ENCODE measurements around the gene DEFB128. TPM values are rescaled to one million over a fixed set of nuclear protein-coding genes. Genes with fewer than 3 reads are reported as not detected.

Gene DEFB128
- total and polyA plus RNA-seq, 2 experiments from 2014 or later: not detected

DNA sequence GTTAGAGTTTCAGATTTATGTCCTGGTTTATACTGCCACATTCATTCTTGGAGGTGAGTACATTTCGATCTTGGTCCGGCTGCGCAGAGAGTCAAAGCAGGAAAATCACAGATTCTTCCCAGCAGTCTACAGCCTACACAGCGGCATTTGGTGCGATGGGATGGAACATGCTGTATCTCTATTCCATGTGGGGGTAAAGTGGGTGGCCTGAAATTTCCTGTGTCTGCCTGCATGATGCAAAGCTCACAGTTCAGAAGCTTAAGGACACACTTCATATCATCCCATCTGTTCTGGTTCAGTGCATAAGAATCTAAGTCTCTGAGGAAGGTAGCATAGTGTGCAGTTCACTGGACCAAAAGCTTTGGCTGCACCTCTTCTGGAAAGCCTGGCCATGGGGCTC lies 32.4 kb downstream of the DEFB128 start, which contains the start of gene DEFB127 (continued):
- TF ChIP-seq, protein P1, sequence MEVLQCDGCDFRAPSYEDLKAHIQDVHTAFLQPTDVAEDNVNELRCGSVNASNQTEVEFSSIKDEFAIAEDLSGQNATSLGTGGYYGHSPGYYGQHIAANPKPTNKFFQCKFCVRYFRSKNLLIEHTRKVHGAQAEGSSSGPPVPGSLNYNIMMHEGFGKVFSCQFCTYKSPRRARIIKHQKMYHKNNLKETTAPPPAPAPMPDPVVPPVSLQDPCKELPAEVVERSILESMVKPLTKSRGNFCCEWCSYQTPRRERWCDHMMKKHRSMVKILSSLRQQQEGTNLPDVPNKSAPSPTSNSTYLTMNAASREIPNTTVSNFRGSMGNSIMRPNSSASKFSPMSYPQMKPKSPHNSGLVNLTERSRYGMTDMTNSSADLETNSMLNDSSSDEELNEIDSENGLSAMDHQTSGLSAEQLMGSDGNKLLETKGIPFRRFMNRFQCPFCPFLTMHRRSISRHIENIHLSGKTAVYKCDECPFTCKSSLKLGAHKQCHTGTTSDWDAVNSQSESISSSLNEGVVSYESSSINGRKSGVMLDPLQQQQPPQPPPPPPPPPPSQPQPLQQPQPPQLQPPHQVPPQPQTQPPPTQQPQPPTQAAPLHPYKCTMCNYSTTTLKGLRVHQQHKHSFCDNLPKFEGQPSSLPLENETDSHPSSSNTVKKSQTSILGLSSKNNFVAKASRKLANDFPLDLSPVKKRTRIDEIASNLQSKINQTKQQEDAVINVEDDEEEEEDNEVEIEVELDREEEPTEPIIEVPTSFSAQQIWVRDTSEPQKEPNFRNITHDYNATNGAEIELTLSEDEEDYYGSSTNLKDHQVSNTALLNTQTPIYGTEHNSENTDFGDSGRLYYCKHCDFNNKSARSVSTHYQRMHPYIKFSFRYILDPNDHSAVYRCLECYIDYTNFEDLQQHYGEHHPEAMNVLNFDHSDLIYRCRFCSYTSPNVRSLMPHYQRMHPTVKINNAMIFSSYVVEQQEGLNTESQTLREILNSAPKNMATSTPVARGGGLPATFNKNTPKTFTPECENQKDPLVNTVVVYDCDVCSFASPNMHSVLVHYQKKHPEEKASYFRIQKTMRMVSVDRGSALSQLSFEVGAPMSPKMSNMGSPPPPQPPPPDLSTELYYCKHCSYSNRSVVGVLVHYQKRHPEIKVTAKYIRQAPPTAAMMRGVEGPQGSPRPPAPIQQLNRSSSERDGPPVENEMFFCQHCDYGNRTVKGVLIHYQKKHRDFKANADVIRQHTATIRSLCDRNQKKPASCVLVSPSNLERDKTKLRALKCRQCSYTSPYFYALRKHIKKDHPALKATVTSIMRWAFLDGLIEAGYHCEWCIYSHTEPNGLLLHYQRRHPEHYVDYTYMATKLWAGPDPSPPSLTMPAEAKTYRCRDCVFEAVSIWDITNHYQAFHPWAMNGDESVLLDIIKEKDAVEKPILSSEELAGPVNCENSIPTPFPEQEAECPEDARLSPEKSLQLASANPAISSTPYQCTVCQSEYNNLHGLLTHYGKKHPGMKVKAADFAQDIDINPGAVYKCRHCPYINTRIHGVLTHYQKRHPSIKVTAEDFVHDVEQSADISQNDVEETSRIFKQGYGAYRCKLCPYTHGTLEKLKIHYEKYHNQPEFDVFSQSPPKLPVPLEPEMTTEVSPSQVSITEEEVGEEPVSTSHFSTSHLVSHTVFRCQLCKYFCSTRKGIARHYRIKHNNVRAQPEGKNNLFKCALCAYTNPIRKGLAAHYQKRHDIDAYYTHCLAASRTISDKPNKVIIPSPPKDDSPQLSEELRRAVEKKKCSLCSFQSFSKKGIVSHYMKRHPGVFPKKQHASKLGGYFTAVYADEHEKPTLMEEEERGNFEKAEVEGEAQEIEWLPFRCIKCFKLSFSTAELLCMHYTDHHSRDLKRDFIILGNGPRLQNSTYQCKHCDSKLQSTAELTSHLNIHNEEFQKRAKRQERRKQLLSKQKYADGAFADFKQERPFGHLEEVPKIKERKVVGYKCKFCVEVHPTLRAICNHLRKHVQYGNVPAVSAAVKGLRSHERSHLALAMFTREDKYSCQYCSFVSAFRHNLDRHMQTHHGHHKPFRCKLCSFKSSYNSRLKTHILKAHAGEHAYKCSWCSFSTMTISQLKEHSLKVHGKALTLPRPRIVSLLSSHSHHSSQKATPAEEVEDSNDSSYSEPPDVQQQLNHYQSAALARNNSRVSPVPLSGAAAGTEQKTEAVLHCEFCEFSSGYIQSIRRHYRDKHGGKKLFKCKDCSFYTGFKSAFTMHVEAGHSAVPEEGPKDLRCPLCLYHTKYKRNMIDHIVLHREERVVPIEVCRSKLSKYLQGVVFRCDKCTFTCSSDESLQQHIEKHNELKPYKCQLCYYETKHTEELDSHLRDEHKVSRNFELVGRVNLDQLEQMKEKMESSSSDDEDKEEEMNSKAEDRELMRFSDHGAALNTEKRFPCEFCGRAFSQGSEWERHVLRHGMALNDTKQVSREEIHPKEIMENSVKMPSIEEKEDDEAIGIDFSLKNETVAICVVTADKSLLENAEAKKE (CRISPR knock-in tag; IDR thresholded peaks at IDR 0.05): no peak
- TF ChIP-seq, protein P2, sequence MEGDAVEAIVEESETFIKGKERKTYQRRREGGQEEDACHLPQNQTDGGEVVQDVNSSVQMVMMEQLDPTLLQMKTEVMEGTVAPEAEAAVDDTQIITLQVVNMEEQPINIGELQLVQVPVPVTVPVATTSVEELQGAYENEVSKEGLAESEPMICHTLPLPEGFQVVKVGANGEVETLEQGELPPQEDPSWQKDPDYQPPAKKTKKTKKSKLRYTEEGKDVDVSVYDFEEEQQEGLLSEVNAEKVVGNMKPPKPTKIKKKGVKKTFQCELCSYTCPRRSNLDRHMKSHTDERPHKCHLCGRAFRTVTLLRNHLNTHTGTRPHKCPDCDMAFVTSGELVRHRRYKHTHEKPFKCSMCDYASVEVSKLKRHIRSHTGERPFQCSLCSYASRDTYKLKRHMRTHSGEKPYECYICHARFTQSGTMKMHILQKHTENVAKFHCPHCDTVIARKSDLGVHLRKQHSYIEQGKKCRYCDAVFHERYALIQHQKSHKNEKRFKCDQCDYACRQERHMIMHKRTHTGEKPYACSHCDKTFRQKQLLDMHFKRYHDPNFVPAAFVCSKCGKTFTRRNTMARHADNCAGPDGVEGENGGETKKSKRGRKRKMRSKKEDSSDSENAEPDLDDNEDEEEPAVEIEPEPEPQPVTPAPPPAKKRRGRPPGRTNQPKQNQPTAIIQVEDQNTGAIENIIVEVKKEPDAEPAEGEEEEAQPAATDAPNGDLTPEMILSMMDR (conservative IDR thresholded peaks at IDR 0.05; ENCODE audit: low read depth in 2 of 2): no peak
- no peak for TF ChIP-seq ZNF331 (CRISPR knock-in tag; IDR thresholded peaks at IDR 0.05; ENCODE audit: low read depth)

DNA sequence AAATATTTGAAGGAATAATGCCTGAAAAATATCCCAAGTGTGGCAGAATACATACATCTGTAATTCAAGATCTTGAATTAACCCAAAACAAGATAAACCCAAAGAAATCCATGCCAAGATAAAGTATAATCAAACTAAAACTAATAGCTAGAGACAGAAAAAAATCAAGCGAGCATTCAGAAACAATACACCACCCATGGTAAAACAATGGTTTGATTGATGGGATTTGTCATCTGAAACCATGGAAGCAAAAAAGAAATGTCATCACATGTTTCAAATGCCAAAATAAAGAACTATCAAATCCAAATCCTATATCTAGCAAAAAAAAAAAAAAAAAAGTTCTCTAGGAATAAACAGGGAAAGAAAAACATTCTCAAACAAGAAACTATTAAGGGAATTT lies 37.4 kb downstream of the DEFB128 start:
- H3F3A ChIP-seq (replicated peaks; ENCODE audit: low read depth): no peaks in the 10 kb centered on the region
- Mint-ChIP-seq H3K4me1 (no peaks in the 10 kb centered on the region), H3K27ac (no peak overlapping the region), H3K4me3 (no peak overlapping the region), H3K36me3 (ENCODE audit: low read depth) (no peaks in the 10 kb centered on the region), H3K27me3 (ENCODE audit: insufficient read depth, low read depth, poor library complexity) (peaks cover 6% of the 10 kb centered on the region), H3K9me3 (no peaks in the 10 kb centered on the region)
- H3K4me3 ChIP-seq: no peak overlapping the region
- H3K9me2 ChIP-seq (ENCODE audit: insufficient read depth): peaks cover 6% of the 10 kb centered on the region; the same call in 1 of the 2 replicates
- ATAC-seq (no peak), DNase-seq (ENCODE audit: low spot score) (no peak)
- no peak overlapping the region for H3K4me2 ChIP-seq
- no peaks in the 10 kb centered on the region for H3K4me1 ChIP-seq (ENCODE audit: insufficient read depth)
- no peaks in the 10 kb centered on the region for H3K36me3 ChIP-seq (ENCODE audit: insufficient read depth)
- H3K79me2 ChIP-seq (replicated peaks; ENCODE audit: insufficient read depth): no peaks in the 10 kb centered on the region
- no peak overlapping the region for H2AFZ ChIP-seq
- H4K20me1 ChIP-seq (replicated peaks; ENCODE audit: insufficient read depth): no peaks in the 10 kb centered on the region; the same call in 1 of the 2 replicates
- no peak overlapping the region for H3K27ac ChIP-seq (ENCODE audit: low read depth)
- peaks cover 1% of the 10 kb centered on the region; the same call in 1 of the 2 replicates for H3K27me3 ChIP-seq (ENCODE audit: insufficient read depth)
- TF ChIP-seq POLR2AphosphoS5 (IDR thresholded peaks at IDR 0.05; ENCODE audit: low read depth) (no peak), ZNF331 (CRISPR knock-in tag; IDR thresholded peaks at IDR 0.05; ENCODE audit: low read depth) (no peak), JUNB (IDR thresholded peaks at IDR 0.05; ENCODE audit: unreplicated experiment) (no peak), STAT1 (IDR thresholded peaks at IDR 0.05; ENCODE audit: unreplicated experiment) (no peak)
- TF ChIP-seq, protein P1 (CRISPR knock-in tag; IDR thresholded peaks at IDR 0.05): no peak

Data from GM23338 (cell line).